ENCODE data around the gene ITM2C.

ITM2C gene

DNA sequence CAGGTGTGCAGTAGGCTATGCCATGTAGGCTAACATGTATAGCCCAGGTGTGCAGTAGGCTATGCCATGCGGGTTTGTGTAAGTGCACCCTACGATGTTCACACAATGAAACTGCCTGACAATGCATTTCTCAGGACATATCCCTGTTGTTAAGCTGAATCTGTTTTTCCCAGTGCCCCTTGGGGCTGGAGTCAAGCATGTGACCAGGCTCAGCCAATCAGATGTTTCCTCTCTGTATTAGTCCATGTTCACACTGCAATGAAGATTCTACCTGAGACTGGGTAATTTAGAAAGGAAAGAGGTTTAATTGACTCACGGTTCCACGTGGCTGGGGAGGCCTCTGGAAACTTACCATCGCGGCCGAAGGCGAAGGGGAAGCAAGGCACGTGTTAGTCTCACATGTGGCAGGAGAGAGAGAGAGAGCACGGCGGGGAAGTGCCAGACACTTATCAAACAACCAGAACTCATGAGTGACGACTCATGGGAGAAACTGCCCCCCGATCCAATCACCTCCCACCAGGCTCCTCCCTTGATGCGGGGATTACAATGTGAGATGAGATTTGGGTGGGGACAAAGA lies 24.2 kb downstream of the ITM2C start:
- H3K4me3 ChIP-seq (ENCODE audit: control insufficient read depth, low read depth, low read length), result no peak overlapping the region
- TF ChIP-seq, protein P1, sequence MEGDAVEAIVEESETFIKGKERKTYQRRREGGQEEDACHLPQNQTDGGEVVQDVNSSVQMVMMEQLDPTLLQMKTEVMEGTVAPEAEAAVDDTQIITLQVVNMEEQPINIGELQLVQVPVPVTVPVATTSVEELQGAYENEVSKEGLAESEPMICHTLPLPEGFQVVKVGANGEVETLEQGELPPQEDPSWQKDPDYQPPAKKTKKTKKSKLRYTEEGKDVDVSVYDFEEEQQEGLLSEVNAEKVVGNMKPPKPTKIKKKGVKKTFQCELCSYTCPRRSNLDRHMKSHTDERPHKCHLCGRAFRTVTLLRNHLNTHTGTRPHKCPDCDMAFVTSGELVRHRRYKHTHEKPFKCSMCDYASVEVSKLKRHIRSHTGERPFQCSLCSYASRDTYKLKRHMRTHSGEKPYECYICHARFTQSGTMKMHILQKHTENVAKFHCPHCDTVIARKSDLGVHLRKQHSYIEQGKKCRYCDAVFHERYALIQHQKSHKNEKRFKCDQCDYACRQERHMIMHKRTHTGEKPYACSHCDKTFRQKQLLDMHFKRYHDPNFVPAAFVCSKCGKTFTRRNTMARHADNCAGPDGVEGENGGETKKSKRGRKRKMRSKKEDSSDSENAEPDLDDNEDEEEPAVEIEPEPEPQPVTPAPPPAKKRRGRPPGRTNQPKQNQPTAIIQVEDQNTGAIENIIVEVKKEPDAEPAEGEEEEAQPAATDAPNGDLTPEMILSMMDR (IDR thresholded peaks at IDR 0.05; ENCODE audit: control insufficient read depth, insufficient read depth, low read depth, low read length, missing control alignments), result no peak
- no peak for DNase-seq (ENCODE audit: low read depth)

DNA sequence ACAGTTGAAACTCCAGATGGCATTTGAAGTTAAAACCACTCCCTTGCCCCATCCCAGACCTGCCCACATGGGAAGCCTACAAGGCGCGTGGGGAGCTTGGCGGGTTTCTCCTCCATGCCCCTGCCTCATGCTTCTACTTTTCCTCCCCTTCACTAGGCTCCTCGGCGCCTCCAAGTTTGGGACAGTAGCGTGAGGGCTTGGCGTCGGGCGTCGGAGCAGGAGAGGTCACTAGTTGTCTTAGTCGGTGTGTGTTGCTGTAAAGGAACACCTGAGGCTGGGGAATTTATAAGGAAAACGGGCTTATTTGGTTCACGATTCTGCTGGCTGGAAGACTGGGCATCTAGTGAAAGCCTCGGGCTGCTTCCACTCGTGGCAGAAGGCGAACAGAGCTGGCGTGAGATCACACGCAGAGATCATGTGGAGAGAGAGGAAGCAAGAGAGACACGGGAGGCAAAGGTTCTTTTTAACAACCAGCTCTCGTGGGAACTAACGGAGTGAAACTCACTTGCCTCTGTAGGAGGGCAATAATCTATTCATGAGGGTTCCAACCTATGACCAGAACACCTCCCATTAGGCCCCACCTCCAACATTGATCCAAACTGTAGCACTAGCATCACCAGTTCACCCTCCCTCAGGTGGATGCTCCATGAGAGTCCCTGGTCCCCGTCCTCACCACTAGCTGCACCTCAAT lies 25.3 kb downstream of the ITM2C start:
- DNase-seq (ENCODE audit: low read depth), result no peak
- TF ChIP-seq, protein P1 (IDR thresholded peaks at IDR 0.05; ENCODE audit: control insufficient read depth, insufficient read depth, low read depth, low read length, missing control alignments), result no peak
- no peak overlapping the region for H3K4me3 ChIP-seq (ENCODE audit: control insufficient read depth, low read depth, low read length)

DNA sequence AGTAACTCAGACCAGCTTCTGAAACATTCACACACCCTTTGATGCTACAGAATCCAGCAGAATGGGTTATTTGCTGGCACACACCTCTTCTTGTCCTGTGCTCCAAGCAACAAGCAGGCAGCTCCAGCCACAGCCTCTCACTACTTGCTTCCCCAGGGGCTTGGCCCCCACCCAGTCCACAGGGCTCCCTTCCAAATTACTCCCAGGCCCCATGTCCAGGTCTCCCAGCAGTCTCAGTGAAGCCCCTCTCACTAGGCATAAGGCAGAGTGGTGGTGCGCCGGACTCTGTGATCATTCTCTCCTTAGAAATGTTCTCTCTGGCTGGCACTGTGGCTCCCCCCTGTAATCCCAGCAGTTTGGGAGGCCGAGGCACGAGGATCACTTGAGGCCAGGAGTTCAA lies 25.9 kb downstream of the ITM2C start:
- TF ChIP-seq, protein P1 (IDR thresholded peaks at IDR 0.05; ENCODE audit: control insufficient read depth, insufficient read depth, low read depth, low read length, missing control alignments), result no peak
- no peak overlapping the region for H3K4me3 ChIP-seq (ENCODE audit: control insufficient read depth, low read depth, low read length)
- DNase-seq (ENCODE audit: low read depth), result no peak

DNA sequence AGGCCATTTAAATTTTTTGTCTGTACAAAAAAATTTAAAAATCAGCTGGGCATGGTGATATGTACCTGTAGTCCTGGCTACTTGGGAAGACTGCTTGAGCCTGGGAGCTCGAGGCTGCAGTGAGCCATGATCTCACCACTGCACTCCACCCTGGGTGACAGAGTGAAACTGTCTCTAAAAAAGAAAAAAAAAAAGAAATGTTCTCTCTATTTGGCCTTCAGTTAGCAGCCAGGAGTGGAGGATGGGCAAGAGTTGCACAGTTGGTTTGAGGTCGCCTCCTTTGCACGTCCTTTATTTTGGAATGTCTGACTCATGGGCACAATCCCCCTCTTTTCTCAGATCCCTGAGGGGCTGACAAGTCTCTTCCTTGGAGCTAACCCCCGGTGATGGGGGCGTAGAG lies 26.3 kb downstream of the ITM2C start:
- no peak for DNase-seq (ENCODE audit: low read depth)
- TF ChIP-seq, protein P1 (IDR thresholded peaks at IDR 0.05; ENCODE audit: control insufficient read depth, insufficient read depth, low read depth, low read length, missing control alignments), result no peak
- no peak overlapping the region for H3K4me3 ChIP-seq (ENCODE audit: control insufficient read depth, low read depth, low read length)

DNA sequence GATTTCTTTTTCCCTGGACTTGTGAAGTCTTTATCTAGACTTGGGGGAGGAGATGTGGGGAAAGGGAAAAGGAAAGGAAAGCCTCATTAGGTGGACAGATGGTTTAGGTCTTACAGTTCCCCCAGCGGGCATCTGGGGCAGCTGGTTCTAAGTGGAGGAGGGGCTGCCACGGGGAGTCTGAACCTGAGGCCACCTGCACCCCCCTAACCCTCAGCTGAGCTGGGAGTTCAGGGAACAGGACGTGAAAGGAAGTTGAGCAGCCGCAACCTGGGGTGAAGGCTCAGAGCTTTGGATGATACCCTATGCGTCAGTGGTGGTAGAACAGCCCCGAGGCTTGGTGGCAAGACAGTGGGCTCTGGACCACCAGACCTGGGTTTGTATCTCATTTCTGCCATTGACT lies 26.8 kb downstream of the ITM2C start:
- no peak overlapping the region for H3K4me3 ChIP-seq (ENCODE audit: control insufficient read depth, low read depth, low read length)

DNA sequence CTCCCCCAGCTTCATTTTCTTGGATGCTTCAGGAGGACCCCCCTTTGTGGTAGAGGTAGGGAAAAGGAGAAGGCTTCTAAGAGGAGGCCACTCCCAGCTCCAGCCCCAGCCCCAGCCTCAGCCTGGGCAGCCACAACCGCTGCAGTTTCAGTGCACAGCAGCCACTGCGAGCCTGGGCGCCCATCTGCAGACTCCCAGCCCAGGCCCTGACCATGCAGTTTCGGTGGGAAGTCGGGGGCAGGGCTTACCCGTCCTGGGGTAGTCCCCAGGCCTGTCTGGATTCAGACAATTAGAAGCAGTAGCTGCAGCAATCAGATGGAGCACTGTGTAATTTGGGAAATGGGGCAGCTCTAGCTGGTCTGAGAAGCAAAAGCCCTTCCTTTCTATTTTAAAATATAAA lies 28.6 kb downstream of the ITM2C start:
- DNase-seq (ENCODE audit: low read depth), result no peak
- no peak overlapping the region for H3K4me3 ChIP-seq (ENCODE audit: control insufficient read depth, low read depth, low read length)

More for the DNA sequence above, 26.8 kb downstream of the ITM2C start:
- DNase-seq (ENCODE audit: low read depth), result no peak
- TF ChIP-seq, protein P1 (IDR thresholded peaks at IDR 0.05; ENCODE audit: control insufficient read depth, insufficient read depth, low read depth, low read length, missing control alignments), result no peak

More for the DNA sequence above, 28.6 kb downstream of the ITM2C start:
- TF ChIP-seq, protein P1 (IDR thresholded peaks at IDR 0.05; ENCODE audit: control insufficient read depth, insufficient read depth, low read depth, low read length, missing control alignments), result no peak
